Keratinocyte (primary cell): ENCODE data around the gene RRAD. TPM values are rescaled to one million over a fixed set of nuclear protein-coding genes. Genes with fewer than 3 reads are reported as not detected.
A peak's percentile ranks its signal among the peaks of the same experiment; 100 is the strongest.

ENCODE experiments used
- DNase-seq: peaks from one replicate; pipeline ENCODE4 v3.0.0-alpha.2; 2011; ENCODE audit warnings: low read depth, missing footprints, low spot score
- FAIRE-seq: peaks from 2 replicates; lab custom pipeline; 2011; peaks lifted over from hg19 to GRCh38; lab: Jason Lieb, UNC
- H2AFZ ChIP-seq: 2 replicates; pipeline ENCODE4 v1.6.0; 2012; ENCODE audit warnings: low read length, control low read depth, inconsistent platforms; ENCODE audit not compliant: control insufficient read depth
- H3K27ac ChIP-seq: 2 replicates; pipeline ENCODE4 v1.5.1; 2011; ENCODE audit warnings: low read length; ENCODE audit not compliant: control insufficient read depth, insufficient read depth
- H3K27me3 ChIP-seq: 3 replicates; pipeline ENCODE4 v1.6.0; 2011; ENCODE audit warnings: low read length; ENCODE audit not compliant: control insufficient read depth, insufficient read depth; ENCODE audit errors: extremely low read depth
- H3K36me3 ChIP-seq, 2 experiments: 2 replicates in 1 of 2; 3 replicates in 1 of 2; pipeline ENCODE4 v1.5.1; 2011; ENCODE audit warnings: low read length in 2 of 2, mild to moderate bottlenecking in 1 of 2; ENCODE audit not compliant: control insufficient read depth in 2 of 2, insufficient read depth in 2 of 2; ENCODE audit errors: extremely low read depth in 1 of 2
- H3K4me1 ChIP-seq: 3 replicates; pipeline ENCODE4 v1.5.1; 2011; ENCODE audit warnings: low read length; ENCODE audit not compliant: control insufficient read depth, insufficient read depth; ENCODE audit errors: extremely low read depth
- H3K4me2 ChIP-seq: 3 replicates; pipeline ENCODE4 v1.6.0; 2011; ENCODE audit warnings: low read depth, low read length; ENCODE audit not compliant: control insufficient read depth, insufficient read depth; ENCODE audit errors: extremely low read depth
- H3K4me3 ChIP-seq, 3 experiments: fragments of 200-600 bp in 1 of 3; sonication (generic) in 1 of 3; 2 replicates in 2 of 3; 3 replicates in 1 of 3; pipeline ENCODE4 v1.5.1; 2011 to 2016; ENCODE audit warnings: low read length in 3 of 3, mild to moderate bottlenecking in 3 of 3, control low read depth in 2 of 3, inconsistent platforms in 1 of 3, low read depth in 1 of 3, mixed read lengths in 1 of 3, mixed run types in 1 of 3, moderate library complexity in 1 of 3; ENCODE audit not compliant: control insufficient read depth in 2 of 3, insufficient read depth in 2 of 3; ENCODE audit errors: extremely low read depth in 1 of 3
- H3K79me2 ChIP-seq: 2 replicates; pipeline ENCODE4 v1.6.0; 2012; ENCODE audit warnings: low read length; ENCODE audit not compliant: control insufficient read depth, insufficient read depth
- H3K9ac ChIP-seq: 3 replicates; pipeline ENCODE4 v1.6.0; 2011; ENCODE audit warnings: low read length; ENCODE audit not compliant: control insufficient read depth, insufficient read depth; ENCODE audit errors: extremely low read depth
- H3K9me1 ChIP-seq: 3 replicates; pipeline ENCODE4 v1.6.0; 2011; ENCODE audit warnings: low read length; ENCODE audit not compliant: control insufficient read depth, insufficient read depth; ENCODE audit errors: extremely low read depth
- H3K9me3 ChIP-seq: 2 replicates; pipeline ENCODE4 v1.5.1; 2012; ENCODE audit warnings: low read depth, low read length; ENCODE audit not compliant: control insufficient read depth
- H4K20me1 ChIP-seq: 3 replicates; pipeline ENCODE4 v1.6.0; 2011; ENCODE audit warnings: low read length; ENCODE audit not compliant: control insufficient read depth, insufficient read depth; ENCODE audit errors: extremely low read depth
- CTCF ChIP-seq, 3 experiments: IDR thresholded peaks in 1 of 3; conservative IDR thresholded peaks in 1 of 3; optimal IDR thresholded peaks in 1 of 3; 2 replicates in 2 of 3; 3 replicates in 1 of 3; pipeline versions ENCODE3 to v1.5.1; 2011; ENCODE audit warnings: low read length in 3 of 3, mild to moderate bottlenecking in 3 of 3, moderate library complexity in 2 of 3, control low read depth in 1 of 3, inconsistent platforms in 1 of 3; ENCODE audit not compliant: insufficient read depth in 2 of 3; ENCODE audit errors: extremely low read depth in 1 of 3
- EZH2 ChIP-seq: IDR thresholded peaks from one replicate; pipeline ENCODE4 v1.6.1; 2012; ENCODE audit warnings: inconsistent platforms, mild to moderate bottlenecking, low read length, moderate library complexity
- dilution Hi-C: fragments of 300-500 bp; cut with MboI; formaldehyde crosslinking; loops from one replicate; pipeline ENCODE4 v1.7.0; 2020; ENCODE audit warnings: low sequenced_read_pairs; ENCODE audit not compliant: extremely low pct_ligation_motif_present
- polyA plus RNA-seq, 5 experiments: library from polyadenylated mRNA; depleted of rRNA in 3 of 5; stranded (reverse) in 3 of 5; stranded (forward) in 1 of 5; unstranded in 1 of 5; fragments of >200 nt; gene quantifications; 1 replicate in 1 of 5; 2 replicates in 3 of 5; 3 replicates in 1 of 5; pipeline versions ENCODE4 v1.2.1 to v1.2.3, GENCODE V29; 2011 to 2012; ENCODE audit warnings: missing spikeins in 2 of 5, low read depth in 1 of 5, low replicate concordance in 1 of 5

Gene RRAD
- polyA plus RNA-seq, 1 donor (not counting 4 experiments of a cell fraction or from before 2014, with no cell fraction given): 2.7 TPM

GRCh38 chr16:66923866-66924265 is 1.5 kb downstream of the RRAD start:
- dilution Hi-C loops: no loop called here

GRCh38 chr16:66923247-66923731 is 2.0 kb downstream of the RRAD start:
- TF ChIP-seq EZH2 (no peak), CTCF (optimal IDR thresholded peaks at IDR 0.05 in 1 of 3, IDR thresholded peaks at IDR 0.05 in 1 of 3, conservative IDR thresholded peaks at IDR 0.05 in 1 of 3; ENCODE audit: extremely low read depth in 1 of 3, insufficient read depth in 2 of 3, low read length in 3 of 3) (no peak)
- Histone ChIP-seq H3K9ac (no peak overlapping the region), H3K27ac (no peak overlapping the region), H3K9me3 (no peaks in the 10 kb centered on the region), H3K36me3 (no peaks in the 10 kb centered on the region), H3K4me1 (peaks cover 18% of the 10 kb centered on the region), H3K4me2 (no peak overlapping the region), H3K79me2 (no peaks in the 10 kb centered on the region), H3K27me3 (peaks cover 44% of the 10 kb centered on the region), H3K4me3 (no peak overlapping the region), H3K9me1 (no peaks in the 10 kb centered on the region), H2AFZ (no peak overlapping the region), H4K20me1 (no peaks in the 10 kb centered on the region)
- DNase-seq (no peak), FAIRE-seq (no peak)
- dilution Hi-C loops: no loop called here

More at GRCh38 chr16:66923866-66924265, 1.5 kb downstream of the RRAD start:
- Histone ChIP-seq H2AFZ (no peak overlapping the region), H3K9me3 (no peaks in the 10 kb centered on the region), H3K4me1 (peaks cover 22% of the 10 kb centered on the region), H3K9me1 (no peaks in the 10 kb centered on the region), H3K9ac (no peak overlapping the region), H3K36me3 (no peaks in the 10 kb centered on the region), H3K4me2 (no peak overlapping the region), H3K27me3 (peaks cover 44% of the 10 kb centered on the region), H3K4me3 (no peak overlapping the region), H3K79me2 (no peaks in the 10 kb centered on the region), H3K27ac (no peak overlapping the region), H4K20me1 (no peaks in the 10 kb centered on the region)
- TF ChIP-seq CTCF (optimal IDR thresholded peaks at IDR 0.05 in 1 of 3, IDR thresholded peaks at IDR 0.05 in 1 of 3, conservative IDR thresholded peaks at IDR 0.05 in 1 of 3; ENCODE audit: extremely low read depth in 1 of 3, insufficient read depth in 2 of 3, low read length in 3 of 3) (no peak), EZH2 (peak; percentile 57)
- DNase-seq: no peak
- FAIRE-seq: no peak
